GM12878 (cell line): Measurements from ENCODE around the gene SLC35G1. TPM values are rescaled to one million over a fixed set of nuclear protein-coding genes. Genes with fewer than 3 reads are reported as not detected.

ENCODE experiments used
- ATAC-seq: fragments of 200-7000 bp; cut with Tn5 transposase; 3 replicates; pipeline ENCODE4 v1.9.1; 2020; ENCODE audit warnings: mild to moderate bottlenecking, moderate library complexity
- BruUV-seq: library from RNA; stranded (reverse); fragments of 400-500 nt; replicated peaks from 2 replicates; lab custom pipeline; 2021; lab: Mats Ljungman, UMichigan
- CTCF ChIA-PET: fragments of 300-600 bp; sonication (Branson Sonifier 250); formaldehyde crosslinking; extraction: SDS; loops from one replicate; lab custom pipeline; 2021; ENCODE audit warnings: inconsistent platforms; lab: Yijun Ruan, JAX
- POLR2A ChIA-PET: fragments of 350-600 bp; formaldehyde crosslinking; extraction: SDS; loops from one replicate; lab custom pipeline; 2021; ENCODE audit warnings: inconsistent platforms; lab: Charles Lee
- RAD21 ChIA-PET: fragments of 300-600 bp; sonication (Branson Sonifier 250); formaldehyde crosslinking; loops from one replicate; lab custom pipeline; 2023; ENCODE audit warnings: antibody characterized with exemption; ENCODE audit not compliant: unreplicated experiment; lab: Charles Lee
- SMC1A ChIA-PET: fragments of 300-600 bp; sonication (Branson Sonifier 250); formaldehyde crosslinking; loops from one replicate; lab custom pipeline; 2023; ENCODE audit not compliant: unreplicated experiment, uncharacterized antibody; lab: Charles Lee
- DNase-seq: peaks from one replicate; pipeline ENCODE4 v3.0.0-alpha.2; 2011; ENCODE audit warnings: low read depth, low spot score
- FAIRE-seq: peaks from 3 replicates; lab custom pipeline; 2011; peaks lifted over from hg19 to GRCh38; lab: Jason Lieb, UNC
- H2AFZ ChIP-seq: 2 replicates; pipeline ENCODE4 v1.6.0; 2011; ENCODE audit warnings: low read depth, low read length, control low read depth; ENCODE audit not compliant: control insufficient read depth
- H3K27ac ChIP-seq: 2 replicates; pipeline ENCODE4 v1.5.1; 2011; ENCODE audit warnings: control low read depth; ENCODE audit not compliant: control insufficient read depth, insufficient read depth
- H3K27me3 ChIP-seq, 2 experiments: replicated peaks in 1 of 2; 2 replicates each; pipeline versions ENCODE4 v1.6.0 to v1.6.1; 2011; ENCODE audit warnings: low read length in 1 of 2; ENCODE audit not compliant: control insufficient read depth in 2 of 2, insufficient read depth in 2 of 2
- H3K36me3 ChIP-seq, 2 experiments: 2 replicates each; pipeline ENCODE4 v1.5.1; 2011; ENCODE audit warnings: low read length in 1 of 2; ENCODE audit not compliant: control insufficient read depth in 2 of 2, insufficient read depth in 2 of 2
- H3K4me1 ChIP-seq: 2 replicates; pipeline ENCODE4 v1.6.1; 2011; ENCODE audit warnings: mild to moderate bottlenecking, low read length, moderate library complexity, mixed read lengths; ENCODE audit not compliant: control insufficient read depth, insufficient read depth
- H3K4me2 ChIP-seq: 2 replicates; pipeline ENCODE4 v1.6.0; 2011; ENCODE audit warnings: control low read depth; ENCODE audit not compliant: control insufficient read depth, insufficient read depth
- H3K4me3 ChIP-seq: fragments of 200-600 bp; sonication (generic); 2 replicates; pipeline ENCODE4 v1.5.1; 2016
- H3K79me2 ChIP-seq: 2 replicates; pipeline ENCODE4 v1.6.0; 2011; ENCODE audit warnings: low read length; ENCODE audit not compliant: control insufficient read depth, insufficient read depth
- H3K9ac ChIP-seq: 2 replicates; pipeline ENCODE4 v1.8.0; 2011; ENCODE audit warnings: low read length, control low read depth, mixed read lengths; ENCODE audit not compliant: control insufficient read depth, insufficient read depth
- H3K9me3 ChIP-seq: replicated peaks from 3 replicates; pipeline ENCODE4 v1.5.1; 2011; ENCODE audit warnings: mild to moderate bottlenecking, low read length; ENCODE audit not compliant: control insufficient read depth, insufficient read depth
- H4K20me1 ChIP-seq: 2 replicates; pipeline ENCODE4 v1.6.0; 2011; ENCODE audit not compliant: control insufficient read depth, insufficient read depth
- E2F8 ChIP-seq: fragments of 450-650 bp; IDR thresholded peaks from 2 replicates; pipeline ENCODE4 v1.6.1; 2018; ENCODE audit warnings: mild to moderate bottlenecking, low read depth, moderate library complexity; ENCODE audit not compliant: partially characterized antibody
- HDAC6 ChIP-seq: fragments of 200-600 bp; sonication (generic); IDR thresholded peaks from one replicate; pipeline ENCODE4 v1.8.0; 2017; ENCODE audit warnings: antibody characterized with exemption; ENCODE audit not compliant: unreplicated experiment
- MYC ChIP-seq: IDR thresholded peaks from 2 replicates; pipeline ENCODE4 v1.6.1; 2011; ENCODE audit warnings: mild to moderate bottlenecking, low read length, moderate library complexity, inconsistent platforms; ENCODE audit not compliant: insufficient read depth, insufficient replicate concordance, insufficient read length, severe bottlenecking
- NFXL1 ChIP-seq: fragments of 450-650 bp; IDR thresholded peaks from 2 replicates; pipeline ENCODE4 v1.6.1; 2017; ENCODE audit warnings: antibody characterized with exemption, mild to moderate bottlenecking, borderline replicate concordance
- PML ChIP-seq: IDR thresholded peaks from 2 replicates; pipeline ENCODE4 v1.6.1; 2012; ENCODE audit warnings: low read length, inconsistent platforms
- PRDM15 ChIP-seq: fragments of 450-650 bp; formaldehyde crosslinking; IDR thresholded peaks from 2 replicates; pipeline ENCODE4 v1.4.0; 2020; ENCODE audit warnings: mild to moderate bottlenecking, moderate library complexity
- RB1 ChIP-seq: fragments of 450-650 bp; formaldehyde crosslinking; IDR thresholded peaks from 2 replicates; pipeline ENCODE4 v1.6.1; 2017; ENCODE audit warnings: mild to moderate bottlenecking, borderline replicate concordance
- RCOR1 ChIP-seq: conservative IDR thresholded peaks from 2 replicates; pipeline ENCODE4 v1.6.1; 2012; ENCODE audit warnings: low read depth, low read length, improper control_type of control experiment
- SIN3A ChIP-seq: IDR thresholded peaks from 2 replicates; pipeline ENCODE4 v1.6.1; 2012; ENCODE audit warnings: low read depth, low read length, improper control_type of control experiment
- STAT3 ChIP-seq: IDR thresholded peaks from 2 replicates; pipeline ENCODE4 v1.6.1; 2011; ENCODE audit warnings: low read depth, low read length, improper control_type of control experiment
- TCF7 ChIP-seq: IDR thresholded peaks from 2 replicates; pipeline ENCODE4 v1.6.1; 2014; ENCODE audit warnings: antibody characterized with exemption, borderline replicate concordance
- ZBTB40 ChIP-seq: fragments of 450-650 bp; IDR thresholded peaks from 2 replicates; pipeline ENCODE4 v1.6.1; 2016; ENCODE audit warnings: mild to moderate bottlenecking, moderate library complexity, borderline replicate concordance
- WGBS: methylation state at CpG from one replicate; pipeline ENCODE4 v1.1.6; 2016; ENCODE audit warnings: low lambda C conversion rate; ENCODE audit not compliant: insufficient replicate concordance, insufficient coverage; ENCODE audit errors: missing lambda C conversion rate; 5-methylcytosine and 5-hydroxymethylcytosine counted together
- in situ Hi-C: fragments of 300-500 bp; cut with MboI; formaldehyde crosslinking; loops from 9 replicates; pipeline ENCODE4 v1.14.3; 2018; ENCODE audit warnings: mixed read lengths
- intact Hi-C: fragments of 100-400 bp; cut with micrococcal nuclease; formaldehyde crosslinking; loops from one replicate; pipeline ENCODE4 v1.14.2; 2022; ENCODE audit not compliant: unreplicated experiment
- polyA plus RNA-seq, 11 experiments: library from polyadenylated mRNA; depleted of rRNA in 4 of 11; unstranded in 6 of 11; stranded (reverse) in 5 of 11; fragments of >200 nt; fragmentation: Nextera tagmentation in 4 of 11; fragmentation: Illumina TruSeq in 1 of 11; extraction: Ambion mirVana in 4 of 11; extraction: Trizol in 1 of 11; gene quantifications; 1 replicate in 1 of 11; 2 replicates in 10 of 11; pipeline versions ENCODE4 v1.2.1 to v1.2.3, GENCODE V29; 2011 to 2016; ENCODE audit warnings: inconsistent platforms in 2 of 11, missing spikeins in 2 of 11, low read depth in 1 of 11
- total RNA-seq, 4 experiments: library from RNA; depleted of rRNA in 3 of 4; stranded (reverse); fragments of >200 nt in 3 of 4; fragmentation: Illumina TruSeq in 1 of 4; extraction: Trizol in 1 of 4; gene quantifications; 2 replicates each; pipeline versions ENCODE4 v1.2.1 to v1.2.3, GENCODE V29; 2013 to 2021
- TF ChIP-seq, protein P1 (sequence below): fragments of 450-650 bp; IDR thresholded peaks from 2 replicates; pipeline ENCODE4 v1.6.1; 2014; ENCODE audit warnings: mild to moderate bottlenecking

Gene SLC35G1
- total and polyA plus RNA-seq, 10 of the 15 experiments (the other 5 are each of a cell fraction or from before 2014, with no cell fraction given): 1.7 to 8.8 (median 6.7) TPM

- no peaks in the 10 kb centered on the region for H4K20me1 ChIP-seq
- no TSS peak for BruUV-seq
- H3K4me1 ChIP-seq: no peaks in the 10 kb centered on the region
- H3K9me3 ChIP-seq: no peaks in the 10 kb centered on the region
- ATAC-seq (no peak), DNase-seq (no peak), FAIRE-seq (no peak)
- in situ Hi-C loops (no loop called here), intact Hi-C loops (no loop called here)
- 86% methylated on average over 2 of the region's 2 CpGs for WGBS
- no peaks in the 10 kb centered on the region for H3K27me3 ChIP-seq
- ChIA-PET SMC1A (no interaction called here), CTCF (interaction anchor here (0.9 to 6.7 kb wide), 2 partner anchors 14 to 18 kb away, joined by 3 to 36 read pairs; no protein-coding TSS in a partner anchor), POLR2A (no interaction called here), RAD21 (no interaction called here)
- H2AFZ ChIP-seq: no peak overlapping the region
- H3K36me3 ChIP-seq: peaks cover 0 to 3% of the 10 kb centered on the region in 2 experiments; a peak in 3 of 4 replicates
- H3K4me3 ChIP-seq: no peak overlapping the region
- no peak overlapping the region for H3K4me2 ChIP-seq
- no peak overlapping the region for H3K9ac ChIP-seq
- no peaks in the 10 kb centered on the region for H3K79me2 ChIP-seq
- no peak overlapping the region for H3K27ac ChIP-seq
- TF ChIP-seq, protein P1, sequence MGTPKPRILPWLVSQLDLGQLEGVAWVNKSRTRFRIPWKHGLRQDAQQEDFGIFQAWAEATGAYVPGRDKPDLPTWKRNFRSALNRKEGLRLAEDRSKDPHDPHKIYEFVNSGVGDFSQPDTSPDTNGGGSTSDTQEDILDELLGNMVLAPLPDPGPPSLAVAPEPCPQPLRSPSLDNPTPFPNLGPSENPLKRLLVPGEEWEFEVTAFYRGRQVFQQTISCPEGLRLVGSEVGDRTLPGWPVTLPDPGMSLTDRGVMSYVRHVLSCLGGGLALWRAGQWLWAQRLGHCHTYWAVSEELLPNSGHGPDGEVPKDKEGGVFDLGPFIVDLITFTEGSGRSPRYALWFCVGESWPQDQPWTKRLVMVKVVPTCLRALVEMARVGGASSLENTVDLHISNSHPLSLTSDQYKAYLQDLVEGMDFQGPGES: no peak
- TF ChIP-seq HDAC6: no peak
- no peak for TF ChIP-seq STAT3
- no peak for TF ChIP-seq MYC
- no peak for TF ChIP-seq TCF7
- no peak for TF ChIP-seq RB1
- no peak for TF ChIP-seq PML
- no peak for TF ChIP-seq RCOR1
- no peak for TF ChIP-seq PRDM15 (CRISPR knock-in tag)
- no peak for TF ChIP-seq E2F8
- TF ChIP-seq ZBTB40: no peak
- TF ChIP-seq NFXL1: no peak
- TF ChIP-seq SIN3A: no peak
These were observed 9.3 kb downstream of the SLC35G1 start for GRCh38 chr10:93903051-93903450.
